PC-9 (cell line): ENCODE data around the gene MICAL3. TPM values are rescaled to one million over a fixed set of nuclear protein-coding genes. Genes with fewer than 3 reads are reported as not detected.

Source experiments
- BruUV-seq: library from RNA; stranded (reverse); fragments of 400-500 nt; replicated peaks from 2 replicates; lab custom pipeline; 2021; lab: Mats Ljungman, UMichigan
- CTCF ChIA-PET: fragments of 300-600 bp; sonication (Branson Sonifier 250); formaldehyde crosslinking; loops from one replicate; lab custom pipeline; 2022; ENCODE audit warnings: antibody characterized with exemption; lab: Charles Lee
- POLR2A ChIA-PET: fragments of 300-600 bp; sonication (Branson Sonifier 250); formaldehyde crosslinking; loops from one replicate; lab custom pipeline; 2022; ENCODE audit warnings: antibody characterized with exemption; ENCODE audit not compliant: unreplicated experiment; lab: Charles Lee
- DNase-seq, 2 experiments: peaks; one replicate each; pipeline versions ENCODE4 v3.0.0 to v3.0.0-alpha.2; 2015 to 2022; ENCODE audit warnings: mixed read lengths in 1 of 2
- H2AFZ ChIP-seq: fragments of 200-600 bp; sonication (generic); 2 replicates; pipeline ENCODE4 v1.8.1; 2017; ENCODE audit warnings: antibody characterized with exemption
- H3F3A ChIP-seq: fragments of 200-600 bp; sonication (generic); 2 replicates; pipeline ENCODE4 v1.8.1; 2017; ENCODE audit warnings: antibody characterized with exemption, mild to moderate bottlenecking, low read depth; ENCODE audit not compliant: insufficient read depth
- H3K27ac ChIP-seq: fragments of 200-600 bp; sonication (generic); 2 replicates; pipeline ENCODE4 v1.6.1; 2016; ENCODE audit warnings: mixed run types
- H3K27me3 ChIP-seq: fragments of 200-600 bp; sonication (generic); 2 replicates; pipeline ENCODE4 v1.6.1; 2016; ENCODE audit warnings: low read depth, mixed run types; ENCODE audit not compliant: insufficient read depth
- H3K36me3 ChIP-seq: fragments of 200-600 bp; sonication (generic); 2 replicates; pipeline ENCODE4 v1.6.1; 2016; ENCODE audit warnings: low read depth, mixed run types
- H3K4me1 ChIP-seq: fragments of 200-600 bp; sonication (generic); replicated peaks from 2 replicates; pipeline ENCODE4 v1.6.1; 2016; ENCODE audit warnings: mixed run types; ENCODE audit not compliant: insufficient read depth
- H3K4me2 ChIP-seq: fragments of 200-600 bp; sonication (generic); 2 replicates; pipeline ENCODE4 v1.6.1; 2017; ENCODE audit warnings: mixed run types
- H3K4me3 ChIP-seq: fragments of 200-600 bp; sonication (generic); 2 replicates; pipeline ENCODE4 v1.6.1; 2016; ENCODE audit warnings: mixed run types
- H3K79me2 ChIP-seq: fragments of 200-600 bp; sonication (generic); 2 replicates; pipeline ENCODE4 v1.6.1; 2017; ENCODE audit warnings: low read depth, mixed run types
- H3K9me2 ChIP-seq: fragments of 200-600 bp; sonication (generic); 2 replicates; pipeline ENCODE4 v1.8.1; 2017; ENCODE audit warnings: mild to moderate bottlenecking; ENCODE audit not compliant: insufficient read depth
- H3K9me3 ChIP-seq: fragments of 200-600 bp; sonication (generic); 2 replicates; pipeline ENCODE4 v1.8.1; 2016; ENCODE audit warnings: low read depth; ENCODE audit not compliant: insufficient read depth
- H4K20me1 ChIP-seq: fragments of 200-600 bp; sonication (generic); 2 replicates; pipeline ENCODE4 v1.8.1; 2017; ENCODE audit not compliant: insufficient read depth
- EZH2 ChIP-seq: fragments of 200-600 bp; sonication (generic); IDR thresholded peaks from 2 replicates; pipeline ENCODE4 v1.8.0; 2017; ENCODE audit warnings: antibody characterized with exemption, low read depth
- intact Hi-C: fragments of 100-400 bp; cut with micrococcal nuclease; formaldehyde crosslinking; loops from one replicate; pipeline ENCODE4 v1.10.0; 2022; ENCODE audit not compliant: unreplicated experiment
- total RNA-seq: library from RNA; stranded (reverse); gene quantifications from 2 replicates; pipeline ENCODE4 v1.2.3, GENCODE V29; 2021
- TF ChIP-seq, protein P1 (sequence below): fragments of 200-600 bp; sonication (generic); conservative IDR thresholded peaks from 2 replicates; pipeline ENCODE4 v1.6.1; 2017; ENCODE audit warnings: mixed run types, antibody characterized with exemption, mild to moderate bottlenecking, moderate library complexity

MICAL3 gene
- total RNA-seq, 1 experiment from 2014 or later, result 27.4 TPM

DNA sequence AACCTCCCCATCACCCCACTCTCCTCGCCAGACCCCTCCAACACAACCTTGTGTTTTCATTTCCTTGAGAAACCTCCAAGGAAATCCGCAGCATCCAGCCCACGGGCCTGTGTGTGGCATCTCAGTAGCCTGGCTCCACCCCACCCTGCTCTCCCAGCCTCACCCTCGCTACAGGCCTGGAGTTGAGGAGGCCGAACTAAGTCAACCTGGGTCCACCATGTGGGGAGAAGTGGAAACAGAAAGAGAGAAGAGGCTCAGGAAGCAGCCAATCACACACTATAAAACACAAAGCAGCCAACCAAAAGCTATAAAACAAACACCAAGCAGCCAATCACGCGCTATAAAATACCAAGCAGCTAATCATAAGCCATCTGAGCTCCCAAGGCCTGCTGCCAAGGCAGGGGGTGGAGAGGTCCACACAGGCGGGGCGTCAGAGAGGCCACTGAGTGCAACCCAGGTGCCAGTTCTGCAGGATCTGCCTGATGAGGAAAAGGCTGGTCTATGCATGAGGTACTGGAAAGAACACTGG, 72.0 kb downstream of the MICAL3 start:
- H3K36me3 ChIP-seq, result no peaks in the 10 kb centered on the region
- H3F3A ChIP-seq, result no peaks in the 10 kb centered on the region
- no peak overlapping the region for H3K4me2 ChIP-seq
- no peaks in the 10 kb centered on the region; the same call in 1 of the 2 replicates for H4K20me1 ChIP-seq
- no peak overlapping the region for H3K4me3 ChIP-seq
- H3K27ac ChIP-seq, result no peak overlapping the region
- no TSS peak for BruUV-seq
- no peak for DNase-seq
- no peaks in the 10 kb centered on the region for H3K9me3 ChIP-seq
- no peaks in the 10 kb centered on the region for H3K4me1 ChIP-seq
- CTCF ChIA-PET, result no interaction called here
- no peaks in the 10 kb centered on the region for H3K9me2 ChIP-seq
- H3K27me3 ChIP-seq, result no peaks in the 10 kb centered on the region
- POLR2A ChIA-PET, result no interaction called here
- intact Hi-C loops, result no loop called here
- H2AFZ ChIP-seq, result no peak overlapping the region
- H3K79me2 ChIP-seq, result no peaks in the 10 kb centered on the region; the same call in 1 of the 2 replicates
- TF ChIP-seq, protein P1, sequence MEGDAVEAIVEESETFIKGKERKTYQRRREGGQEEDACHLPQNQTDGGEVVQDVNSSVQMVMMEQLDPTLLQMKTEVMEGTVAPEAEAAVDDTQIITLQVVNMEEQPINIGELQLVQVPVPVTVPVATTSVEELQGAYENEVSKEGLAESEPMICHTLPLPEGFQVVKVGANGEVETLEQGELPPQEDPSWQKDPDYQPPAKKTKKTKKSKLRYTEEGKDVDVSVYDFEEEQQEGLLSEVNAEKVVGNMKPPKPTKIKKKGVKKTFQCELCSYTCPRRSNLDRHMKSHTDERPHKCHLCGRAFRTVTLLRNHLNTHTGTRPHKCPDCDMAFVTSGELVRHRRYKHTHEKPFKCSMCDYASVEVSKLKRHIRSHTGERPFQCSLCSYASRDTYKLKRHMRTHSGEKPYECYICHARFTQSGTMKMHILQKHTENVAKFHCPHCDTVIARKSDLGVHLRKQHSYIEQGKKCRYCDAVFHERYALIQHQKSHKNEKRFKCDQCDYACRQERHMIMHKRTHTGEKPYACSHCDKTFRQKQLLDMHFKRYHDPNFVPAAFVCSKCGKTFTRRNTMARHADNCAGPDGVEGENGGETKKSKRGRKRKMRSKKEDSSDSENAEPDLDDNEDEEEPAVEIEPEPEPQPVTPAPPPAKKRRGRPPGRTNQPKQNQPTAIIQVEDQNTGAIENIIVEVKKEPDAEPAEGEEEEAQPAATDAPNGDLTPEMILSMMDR, result no peak
- TF ChIP-seq EZH2, result no peak

DNA sequence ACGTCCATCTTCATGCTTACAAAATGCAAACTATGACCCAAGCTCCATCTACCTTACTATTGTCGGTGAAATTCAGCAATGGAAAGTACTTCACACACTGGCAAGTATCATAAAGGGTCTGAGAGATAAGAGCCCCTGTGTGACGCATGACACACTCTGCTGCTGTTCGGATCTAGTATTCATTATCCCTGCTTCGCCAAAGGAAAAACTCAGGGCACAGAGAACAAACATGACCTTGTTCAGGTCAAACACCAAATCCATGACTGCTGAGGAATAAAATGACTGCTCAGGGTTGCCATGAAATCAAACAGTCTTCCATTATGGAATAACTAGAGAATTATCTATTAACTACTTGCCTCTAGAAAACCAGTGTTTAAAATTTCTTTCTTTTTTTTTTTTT, 73.0 kb downstream of the MICAL3 start:
- TF ChIP-seq EZH2, result no peak
- TF ChIP-seq, protein P1, result no peak
- no peak overlapping the region for H3K4me3 ChIP-seq
- H3K79me2 ChIP-seq, result no peaks in the 10 kb centered on the region; the same call in 1 of the 2 replicates
- no peaks in the 10 kb centered on the region; the same call in 1 of the 2 replicates for H4K20me1 ChIP-seq
- no peaks in the 10 kb centered on the region for H3K9me2 ChIP-seq
- no TSS peak for BruUV-seq
- H3K27ac ChIP-seq, result no peak overlapping the region
- H2AFZ ChIP-seq, result no peak overlapping the region
- H3K27me3 ChIP-seq, result no peaks in the 10 kb centered on the region
- CTCF ChIA-PET, result interaction anchor here (0.7 kb wide), 1 partner anchor 173 kb away, joined by 5 read pairs; no protein-coding TSS in a partner anchor
- H3K36me3 ChIP-seq, result no peaks in the 10 kb centered on the region
- H3F3A ChIP-seq, result no peaks in the 10 kb centered on the region
- no peak overlapping the region for H3K4me2 ChIP-seq
- H3K4me1 ChIP-seq, result no peaks in the 10 kb centered on the region
- intact Hi-C loops, result no loop called here
- no peaks in the 10 kb centered on the region for H3K9me3 ChIP-seq
- POLR2A ChIA-PET, result no interaction called here
- DNase-seq, result no peak

DNA sequence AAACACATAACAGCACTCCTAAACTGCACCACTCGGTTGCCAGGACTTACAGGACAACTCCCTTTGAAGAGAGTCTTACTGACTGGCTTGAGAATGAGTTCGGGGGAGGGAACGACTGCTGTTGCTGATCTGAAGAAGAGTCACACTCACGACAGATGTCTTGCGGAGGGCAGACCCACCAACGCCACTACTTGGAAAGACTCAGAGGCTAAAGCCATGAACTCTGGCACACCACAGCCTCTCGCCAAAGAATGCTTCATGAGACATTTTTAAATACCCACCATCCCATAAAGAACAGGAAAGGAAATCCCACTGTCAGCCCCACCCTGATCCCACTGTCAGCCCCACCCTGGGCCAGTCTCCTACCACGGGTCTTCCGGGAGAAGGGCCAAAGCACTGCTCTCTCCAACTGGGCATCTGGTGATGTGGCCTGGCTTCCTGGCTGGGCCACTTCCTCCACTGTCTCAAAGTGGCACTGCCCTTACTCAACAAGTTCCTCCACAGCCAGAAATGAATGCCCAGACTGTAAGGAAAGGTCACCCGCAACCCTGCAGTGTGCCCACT, 73.6 kb downstream of the MICAL3 start:
- H4K20me1 ChIP-seq, result no peaks in the 10 kb centered on the region; the same call in 1 of the 2 replicates
- H3K27ac ChIP-seq, result no peak overlapping the region
- TF ChIP-seq, protein P1, result no peak
- no peak for TF ChIP-seq EZH2
- H3K9me2 ChIP-seq, result no peaks in the 10 kb centered on the region
- no peak for DNase-seq
- no peak overlapping the region for H3K4me3 ChIP-seq
- no peaks in the 10 kb centered on the region for H3F3A ChIP-seq
- ChIA-PET CTCF (no interaction called here), POLR2A (no interaction called here)
- intact Hi-C loops, result no loop called here
- no peaks in the 10 kb centered on the region for H3K27me3 ChIP-seq
- no peaks in the 10 kb centered on the region; the same call in 1 of the 2 replicates for H3K79me2 ChIP-seq
- H3K9me3 ChIP-seq, result no peaks in the 10 kb centered on the region
- BruUV-seq, result no TSS peak
- H2AFZ ChIP-seq, result no peak overlapping the region
- H3K4me2 ChIP-seq, result no peak overlapping the region
- no peaks in the 10 kb centered on the region for H3K36me3 ChIP-seq
- H3K4me1 ChIP-seq, result no peaks in the 10 kb centered on the region
